NB4 (cell line): ENCODE data around the gene AQP12A.

ENCODE experiments used
- CTCF ChIP-seq: IDR thresholded peaks from one replicate; pipeline ENCODE4 v1.5.1; 2012; ENCODE audit warnings: low read depth, low read length
- MAX ChIP-seq: IDR thresholded peaks from 2 replicates; pipeline ENCODE4 v1.6.1; 2011; ENCODE audit warnings: low read depth, low read length
- MYC ChIP-seq: IDR thresholded peaks from 2 replicates; pipeline ENCODE4 v1.6.1; 2011; ENCODE audit warnings: low read depth, low read length
- POLR2A ChIP-seq: IDR thresholded peaks from 2 replicates; pipeline ENCODE4 v1.6.1; 2011; ENCODE audit warnings: mild to moderate bottlenecking; ENCODE audit not compliant: insufficient read length; ENCODE audit errors: extremely low read depth

- TF ChIP-seq CTCF (no peak), MAX (no peak), POLR2A (no peak), MYC (no peak)
Observed at GRCh38 chr2:240644171-240644651, 47.5 kb upstream of the AQP12A start.
